Gastroesophageal sphincter (tissue), 3 donors: Measurements from ENCODE around the gene SZT2.

Experiments used
- CTCF ChIP-seq, 4 experiments: fragments of 200-600 bp in 2 of 4; fragments of 450-650 bp in 2 of 4; sonication (generic) in 1 of 4; IDR thresholded peaks; one replicate each; pipeline ENCODE4 v1.5.1; 2017 to 2019; ENCODE audit warnings: antibody characterized with exemption in 4 of 4, mild to moderate bottlenecking in 2 of 4, moderate library complexity in 2 of 4
- EP300 ChIP-seq: sonication (generic); formaldehyde crosslinking; IDR thresholded peaks from one replicate; pipeline ENCODE4 v1.6.1; 2017; ENCODE audit warnings: antibody characterized with exemption, mild to moderate bottlenecking
- POLR2A ChIP-seq, 2 donors: fragments of 450-650 bp; IDR thresholded peaks; one replicate each; pipeline ENCODE4 v1.6.1; 2017; ENCODE audit warnings: antibody characterized with exemption in 2 of 2, mild to moderate bottlenecking in 2 of 2, moderate library complexity in 1 of 2

- no peak for TF ChIP-seq EP300
- no peak for TF ChIP-seq CTCF (IDR thresholded peaks at IDR 0.05)
- no peak for TF ChIP-seq POLR2A (IDR thresholded peaks at IDR 0.05)
Measured at GRCh38 chr1:43404353-43404752, 14.7 kb downstream of the SZT2 start.
